SK-N-SH treated with all-trans-retinoic acid at 6 μM for 48 hours (cell line): ENCODE results near the gene TAPT1.

Experiments
- ARNTL ChIP-seq: fragments of 450-650 bp; formaldehyde crosslinking; IDR thresholded peaks from 2 replicates; pipeline ENCODE4 v1.5.0; 2020; ENCODE audit warnings: low read depth, mild to moderate bottlenecking, moderate library complexity, borderline replicate concordance
- PATZ1 ChIP-seq: fragments of 250-450 bp; sonication (Bioruptor Pico); IDR thresholded peaks from 2 replicates; pipeline ENCODE4 v1.8.0; 2020; ENCODE audit warnings: mild to moderate bottlenecking, moderate library complexity, borderline replicate concordance
- POU6F1 ChIP-seq: fragments of 250-450 bp; sonication (Bioruptor Pico); IDR thresholded peaks from 2 replicates; pipeline ENCODE4 v1.8.0; 2021; ENCODE audit warnings: low read depth, mild to moderate bottlenecking, moderate library complexity, borderline replicate concordance
- SNAI2 ChIP-seq: fragments of 250-450 bp; sonication (Bioruptor Pico); IDR thresholded peaks from 2 replicates; pipeline ENCODE4 v1.5.0; 2020; ENCODE audit warnings: mild to moderate bottlenecking, moderate library complexity
- ZFP30 ChIP-seq: fragments of 450-650 bp; formaldehyde crosslinking; IDR thresholded peaks from 2 replicates; pipeline ENCODE4 v1.5.0; 2022; ENCODE audit warnings: mild to moderate bottlenecking, moderate library complexity
- ZNF565 ChIP-seq: fragments of 450-650 bp; formaldehyde crosslinking; conservative IDR thresholded peaks from 2 replicates; pipeline ENCODE4 v1.5.0; 2020; ENCODE audit warnings: low read depth, mild to moderate bottlenecking, moderate library complexity

- no peak for TF ChIP-seq ZNF565 (CRISPR knock-in tag)
- no peak for TF ChIP-seq PATZ1 (CRISPR knock-in tag)
- no peak for TF ChIP-seq SNAI2 (CRISPR knock-in tag)
- no peak for TF ChIP-seq ZFP30 (CRISPR knock-in tag)
- TF ChIP-seq POU6F1 = no peak
- TF ChIP-seq ARNTL = no peak
Observed at GRCh38 chr4:16183604-16184003, 42.7 kb downstream of the TAPT1 start.
